NCI-H1694 (cell line): ENCODE results near the gene POLG.

Experiments
- DNase-seq: peaks from one replicate; lab custom pipeline; 2025; lab: John Stamatoyannopoulos, UW

POLG gene

GRCh38 chr15:89370120-89370977, 35.7 kb upstream of the POLG start:
- no peak for DNase-seq

- DNase-seq, result no peak
Observed at GRCh38 chr15:89369341-89369947, 34.8 kb upstream of the POLG start.

- DNase-seq, result no peak
Observed at GRCh38 chr15:89368566-89369223, 34.1 kb upstream of the POLG start.

GRCh38 chr15:89367485-89368451, 33.1 kb upstream of the POLG start:
- DNase-seq, result no peak

GRCh38 chr15:89366656-89367393, 32.2 kb upstream of the POLG start:
- DNase-seq, result no peak

- DNase-seq, result no peak
Observed at GRCh38 chr15:89365462-89366065, 30.9 kb upstream of the POLG start.

GRCh38 chr15:89364741-89365450, 30.3 kb upstream of the POLG start:
- DNase-seq, result no peak

- DNase-seq, result peak; percentile 81
Observed at GRCh38 chr15:89364341-89364740, 29.7 kb upstream of the POLG start.

GRCh38 chr15:89363770-89364169, 29.1 kb upstream of the POLG start:
- no peak for DNase-seq

- DNase-seq, result no peak
Observed at GRCh38 chr15:89363133-89363532, 28.5 kb upstream of the POLG start.

- DNase-seq, result peak; percentile 60
Observed at GRCh38 chr15:89362203-89363101, 27.8 kb upstream of the POLG start.

- DNase-seq, result peak; percentile 9
Observed at GRCh38 chr15:89361451-89362202, 27.0 kb upstream of the POLG start.

GRCh38 chr15:89360294-89360971, 25.8 kb upstream of the POLG start:
- DNase-seq, result no peak

GRCh38 chr15:89359471-89360293, 25.1 kb upstream of the POLG start:
- no peak for DNase-seq

- peak; percentile 34 for DNase-seq
Observed at GRCh38 chr15:89358755-89359439, 24.3 kb upstream of the POLG start.

- DNase-seq, result no peak
Observed at GRCh38 chr15:89358435-89358754, 23.8 kb upstream of the POLG start.
